Keratinocyte (primary cell): ENCODE data around the gene NCR2. TPM values are rescaled to one million over a fixed set of nuclear protein-coding genes. Genes with fewer than 3 reads are reported as not detected.

Experiments
- DNase-seq: peaks from one replicate; pipeline ENCODE4 v3.0.0-alpha.2; 2011; ENCODE audit warnings: low read depth, missing footprints, low spot score
- FAIRE-seq: peaks from 2 replicates; lab custom pipeline; 2011; peaks lifted over from hg19 to GRCh38; lab: Jason Lieb, UNC
- H2AFZ ChIP-seq: 2 replicates; pipeline ENCODE4 v1.6.0; 2012; ENCODE audit warnings: low read length, control low read depth, inconsistent platforms; ENCODE audit not compliant: control insufficient read depth
- H3K27ac ChIP-seq: 2 replicates; pipeline ENCODE4 v1.5.1; 2011; ENCODE audit warnings: low read length; ENCODE audit not compliant: control insufficient read depth, insufficient read depth
- H3K27me3 ChIP-seq: 3 replicates; pipeline ENCODE4 v1.6.0; 2011; ENCODE audit warnings: low read length; ENCODE audit not compliant: control insufficient read depth, insufficient read depth; ENCODE audit errors: extremely low read depth
- H3K36me3 ChIP-seq, 2 experiments: 2 replicates in 1 of 2; 3 replicates in 1 of 2; pipeline ENCODE4 v1.5.1; 2011; ENCODE audit warnings: low read length in 2 of 2, mild to moderate bottlenecking in 1 of 2; ENCODE audit not compliant: control insufficient read depth in 2 of 2, insufficient read depth in 2 of 2; ENCODE audit errors: extremely low read depth in 1 of 2
- H3K4me1 ChIP-seq: 3 replicates; pipeline ENCODE4 v1.5.1; 2011; ENCODE audit warnings: low read length; ENCODE audit not compliant: control insufficient read depth, insufficient read depth; ENCODE audit errors: extremely low read depth
- H3K4me2 ChIP-seq: 3 replicates; pipeline ENCODE4 v1.6.0; 2011; ENCODE audit warnings: low read depth, low read length; ENCODE audit not compliant: control insufficient read depth, insufficient read depth; ENCODE audit errors: extremely low read depth
- H3K4me3 ChIP-seq, 3 experiments: fragments of 200-600 bp in 1 of 3; sonication (generic) in 1 of 3; 2 replicates in 2 of 3; 3 replicates in 1 of 3; pipeline ENCODE4 v1.5.1; 2011 to 2016; ENCODE audit warnings: low read length in 3 of 3, mild to moderate bottlenecking in 3 of 3, control low read depth in 2 of 3, inconsistent platforms in 1 of 3, low read depth in 1 of 3, mixed read lengths in 1 of 3, mixed run types in 1 of 3, moderate library complexity in 1 of 3; ENCODE audit not compliant: control insufficient read depth in 2 of 3, insufficient read depth in 2 of 3; ENCODE audit errors: extremely low read depth in 1 of 3
- H3K79me2 ChIP-seq: 2 replicates; pipeline ENCODE4 v1.6.0; 2012; ENCODE audit warnings: low read length; ENCODE audit not compliant: control insufficient read depth, insufficient read depth
- H3K9ac ChIP-seq: 3 replicates; pipeline ENCODE4 v1.6.0; 2011; ENCODE audit warnings: low read length; ENCODE audit not compliant: control insufficient read depth, insufficient read depth; ENCODE audit errors: extremely low read depth
- H3K9me1 ChIP-seq: 3 replicates; pipeline ENCODE4 v1.6.0; 2011; ENCODE audit warnings: low read length; ENCODE audit not compliant: control insufficient read depth, insufficient read depth; ENCODE audit errors: extremely low read depth
- H3K9me3 ChIP-seq: 2 replicates; pipeline ENCODE4 v1.5.1; 2012; ENCODE audit warnings: low read depth, low read length; ENCODE audit not compliant: control insufficient read depth
- H4K20me1 ChIP-seq: 3 replicates; pipeline ENCODE4 v1.6.0; 2011; ENCODE audit warnings: low read length; ENCODE audit not compliant: control insufficient read depth, insufficient read depth; ENCODE audit errors: extremely low read depth
- CTCF ChIP-seq, 3 experiments: IDR thresholded peaks in 1 of 3; conservative IDR thresholded peaks in 1 of 3; optimal IDR thresholded peaks in 1 of 3; 2 replicates in 2 of 3; 3 replicates in 1 of 3; pipeline versions ENCODE3 to v1.5.1; 2011; ENCODE audit warnings: low read length in 3 of 3, mild to moderate bottlenecking in 3 of 3, moderate library complexity in 2 of 3, control low read depth in 1 of 3, inconsistent platforms in 1 of 3; ENCODE audit not compliant: insufficient read depth in 2 of 3; ENCODE audit errors: extremely low read depth in 1 of 3
- EZH2 ChIP-seq: IDR thresholded peaks from one replicate; pipeline ENCODE4 v1.6.1; 2012; ENCODE audit warnings: inconsistent platforms, mild to moderate bottlenecking, low read length, moderate library complexity
- dilution Hi-C: fragments of 300-500 bp; cut with MboI; formaldehyde crosslinking; loops from one replicate; pipeline ENCODE4 v1.7.0; 2020; ENCODE audit warnings: low sequenced_read_pairs; ENCODE audit not compliant: extremely low pct_ligation_motif_present
- polyA plus RNA-seq, 5 experiments: library from polyadenylated mRNA; depleted of rRNA in 3 of 5; stranded (reverse) in 3 of 5; stranded (forward) in 1 of 5; unstranded in 1 of 5; fragments of >200 nt; gene quantifications; 1 replicate in 1 of 5; 2 replicates in 3 of 5; 3 replicates in 1 of 5; pipeline versions ENCODE4 v1.2.1 to v1.2.3, GENCODE V29; 2011 to 2012; ENCODE audit warnings: missing spikeins in 2 of 5, low read depth in 1 of 5, low replicate concordance in 1 of 5

NCR2 gene
- polyA plus RNA-seq, 1 donor (not counting 4 experiments of a cell fraction or from before 2014, with no cell fraction given), result not detected

GRCh38 chr6:41342241-41342640 is 6.8 kb downstream of the NCR2 start:
- Histone ChIP-seq H3K9me1 (no peaks in the 10 kb centered on the region), H2AFZ (no peak overlapping the region), H3K9ac (no peak overlapping the region), H3K79me2 (no peaks in the 10 kb centered on the region), H3K9me3 (no peaks in the 10 kb centered on the region), H3K4me1 (no peaks in the 10 kb centered on the region), H3K27ac (no peak overlapping the region), H3K4me3 (no peak overlapping the region), H3K36me3 (no peaks in the 10 kb centered on the region), H3K4me2 (no peak overlapping the region), H4K20me1 (no peaks in the 10 kb centered on the region), H3K27me3 (peaks cover 20% of the 10 kb centered on the region)
- TF ChIP-seq CTCF (optimal IDR thresholded peaks at IDR 0.05 in 1 of 3, IDR thresholded peaks at IDR 0.05 in 1 of 3, conservative IDR thresholded peaks at IDR 0.05 in 1 of 3; ENCODE audit: extremely low read depth in 1 of 3, insufficient read depth in 2 of 3, low read length in 3 of 3) (no peak), EZH2 (no peak)
- FAIRE-seq, result no peak
- dilution Hi-C loops, result no loop called here
- DNase-seq, result no peak

GRCh38 chr6:41343641-41344187 is 8.3 kb downstream of the NCR2 start:
- no peak overlapping the region for H2AFZ ChIP-seq
- no peaks in the 10 kb centered on the region for H3K79me2 ChIP-seq
- no peak for DNase-seq
- H3K9me1 ChIP-seq, result no peaks in the 10 kb centered on the region
- dilution Hi-C loops, result no loop called here
- no peaks in the 10 kb centered on the region for H4K20me1 ChIP-seq
- no peaks in the 10 kb centered on the region for H3K36me3 ChIP-seq
- H3K9ac ChIP-seq, result no peak overlapping the region
- no peak overlapping the region for H3K4me3 ChIP-seq
- no peaks in the 10 kb centered on the region for H3K9me3 ChIP-seq
- FAIRE-seq, result no peak
- H3K27ac ChIP-seq, result no peak overlapping the region
- H3K27me3 ChIP-seq, result peaks cover 20% of the 10 kb centered on the region
- TF ChIP-seq EZH2 (no peak), CTCF (optimal IDR thresholded peaks at IDR 0.05 in 1 of 3, IDR thresholded peaks at IDR 0.05 in 1 of 3, conservative IDR thresholded peaks at IDR 0.05 in 1 of 3; ENCODE audit: extremely low read depth in 1 of 3, insufficient read depth in 2 of 3, low read length in 3 of 3) (no peak)
- no peaks in the 10 kb centered on the region for H3K4me1 ChIP-seq
- no peak overlapping the region for H3K4me2 ChIP-seq
